ENCODE data around the gene GVQW3.

The GVQW3 gene

GRCh38 chr11:76453248-76453647 is 72.1 kb downstream of the GVQW3 start:
- no peak for DNase-seq

- no peak for DNase-seq
Measured at GRCh38 chr11:76455331-76455730, 74.2 kb downstream of the GVQW3 start.

GRCh38 chr11:76455931-76456330 is 74.8 kb downstream of the GVQW3 start:
- DNase-seq = no peak

GRCh38 chr11:76456571-76456970 is 75.4 kb downstream of the GVQW3 start:
- DNase-seq = no peak
